GM18907 (cell line): ENCODE results near the gene OR1D5.
"Not testable (repeated sequence)": the region's sequence is repeated elsewhere in the genome, so short reads cannot be mapped to it uniquely, and the experiment has no call there.

Source experiments
- ATAC-seq: cut with Tn5 transposase; IDR thresholded peaks from one replicate; pipeline ENCODE4 v1.9.1; 2021; ENCODE audit warnings: mild to moderate bottlenecking, moderate library complexity; ENCODE audit not compliant: unreplicated experiment

OR1D5 gene

GRCh38 chr17:3032258-3033247 lies 30.9 kb downstream of the OR1D5 start:
- no peak for ATAC-seq

- ATAC-seq = not testable (repeated sequence)
Measured at GRCh38 chr17:3030852-3031470, 32.4 kb downstream of the OR1D5 start.

GRCh38 chr17:3030096-3030495 lies 33.3 kb downstream of the OR1D5 start:
- ATAC-seq = no peak

- ATAC-seq = no peak
Measured at GRCh38 chr17:3029213-3029913, 34.0 kb downstream of the OR1D5 start.

GRCh38 chr17:3027786-3028532 lies 35.4 kb downstream of the OR1D5 start:
- no peak for ATAC-seq

GRCh38 chr17:3026856-3027751 lies 36.3 kb downstream of the OR1D5 start:
- ATAC-seq = no peak

- ATAC-seq = no peak
Measured at GRCh38 chr17:3026125-3026855, 37.1 kb downstream of the OR1D5 start.

- no peak for ATAC-seq
Measured at GRCh38 chr17:3025421-3026124, 37.8 kb downstream of the OR1D5 start.

GRCh38 chr17:3024346-3024745 lies 39.1 kb downstream of the OR1D5 start:
- no peak for ATAC-seq

GRCh38 chr17:3022197-3022596 lies 41.2 kb downstream of the OR1D5 start:
- no peak for ATAC-seq

- no peak for ATAC-seq
Measured at GRCh38 chr17:3020381-3020780, 43.0 kb downstream of the OR1D5 start.

GRCh38 chr17:3019761-3020160 lies 43.6 kb downstream of the OR1D5 start:
- ATAC-seq = no peak

- ATAC-seq = no peak
Measured at GRCh38 chr17:3017936-3018335, 45.5 kb downstream of the OR1D5 start.

- ATAC-seq = no peak
Measured at GRCh38 chr17:3015890-3016289, 47.5 kb downstream of the OR1D5 start.

- ATAC-seq = no peak
Measured at GRCh38 chr17:3012926-3013581, 50.4 kb downstream of the OR1D5 start.
